Endothelial cell of umbilical vein (primary cell): ENCODE data around the gene ADAMTSL2. TPM values are rescaled to one million over a fixed set of nuclear protein-coding genes. Genes with fewer than 3 reads are reported as not detected.

Experiments used
- BruUV-seq: library from RNA; stranded (reverse); fragments of 400-500 nt; replicated peaks from 2 replicates; lab custom pipeline; 2021; lab: Mats Ljungman, UMichigan
- CTCF ChIA-PET: fragments of 300-600, 350-600 bp; sonication (Branson Sonifier 250); formaldehyde crosslinking; loops from one replicate; lab custom pipeline; 2021; ENCODE audit warnings: antibody characterized with exemption, inconsistent platforms; lab: Charles Lee
- POLR2A ChIA-PET: fragments of 300-600, 350-600 bp; sonication (Branson Sonifier 250); formaldehyde crosslinking; loops from one replicate; lab custom pipeline; 2021; ENCODE audit warnings: antibody characterized with exemption, inconsistent platforms; lab: Charles Lee
- DNase-seq: peaks from one replicate; pipeline ENCODE4 v3.0.0-alpha.2; 2011; ENCODE audit warnings: low read depth, low spot score
- FAIRE-seq: peaks from 2 replicates; lab custom pipeline; 2011; peaks lifted over from hg19 to GRCh38; lab: Jason Lieb, UNC
- H2AFZ ChIP-seq: 2 replicates; pipeline ENCODE4 v1.6.0; 2012; ENCODE audit warnings: low read depth, low read length, control low read depth, inconsistent platforms
- H3K27ac ChIP-seq: 2 replicates; pipeline ENCODE4 v1.5.1; 2011; ENCODE audit warnings: low read depth, mild to moderate bottlenecking, control low read depth, low read length, moderate library complexity; ENCODE audit not compliant: insufficient read depth
- H3K27me3 ChIP-seq, 2 experiments: 2 replicates each; pipeline versions ENCODE4 v1.6.0 to v1.6.1; 2011; ENCODE audit warnings: low read length in 2 of 2, mixed read lengths in 1 of 2; ENCODE audit not compliant: control insufficient read depth in 2 of 2, insufficient read depth in 2 of 2
- H3K36me3 ChIP-seq, 2 experiments: 2 replicates in 1 of 2; 3 replicates in 1 of 2; pipeline ENCODE4 v1.5.1; 2011; ENCODE audit warnings: low read length in 2 of 2, mild to moderate bottlenecking in 1 of 2, moderate library complexity in 1 of 2; ENCODE audit not compliant: control insufficient read depth in 2 of 2, insufficient read depth in 2 of 2; ENCODE audit errors: extremely low read depth in 1 of 2
- H3K4me1 ChIP-seq: 3 replicates; pipeline ENCODE4 v1.5.1; 2011; ENCODE audit warnings: mild to moderate bottlenecking, low read length; ENCODE audit not compliant: control insufficient read depth, insufficient read depth; ENCODE audit errors: extremely low read depth
- H3K4me2 ChIP-seq: 2 replicates; pipeline ENCODE4 v1.6.1; 2011; ENCODE audit warnings: low read length, control low read depth, mixed read lengths; ENCODE audit not compliant: insufficient read depth
- H3K4me3 ChIP-seq, 3 experiments: fragments of 200-600 bp in 1 of 3; sonication (generic), shearing (Covaris generic) in 1 of 3; replicated peaks in 1 of 3; 2 replicates each; pipeline ENCODE4 v1.5.1; 2011 to 2016; ENCODE audit warnings: control low read depth in 3 of 3, low read length in 3 of 3, mild to moderate bottlenecking in 2 of 3, inconsistent platforms in 1 of 3, low read depth in 1 of 3, moderate library complexity in 1 of 3; ENCODE audit not compliant: insufficient read depth in 1 of 3
- H3K79me2 ChIP-seq: 2 replicates; pipeline ENCODE4 v1.6.0; 2012; ENCODE audit warnings: low read length, inconsistent platforms; ENCODE audit not compliant: control insufficient read depth, insufficient read depth
- H3K9ac ChIP-seq: replicated peaks from 2 replicates; pipeline ENCODE3; 2011; ENCODE audit warnings: low read length, control low read depth; ENCODE audit not compliant: insufficient read depth; ENCODE audit errors: extremely low read depth
- H3K9me1 ChIP-seq: replicated peaks from 3 replicates; pipeline ENCODE4 v1.6.0; 2011; ENCODE audit warnings: mild to moderate bottlenecking, low read length; ENCODE audit not compliant: control insufficient read depth, insufficient read depth; ENCODE audit errors: extremely low read depth
- H3K9me3 ChIP-seq: replicated peaks from 2 replicates; pipeline ENCODE4 v1.5.1; 2012; ENCODE audit warnings: low read length, inconsistent platforms; ENCODE audit not compliant: control insufficient read depth, insufficient read depth
- H4K20me1 ChIP-seq: replicated peaks from 2 replicates; pipeline ENCODE3; 2011; ENCODE audit warnings: mild to moderate bottlenecking, low read length; ENCODE audit not compliant: control insufficient read depth, insufficient read depth; ENCODE audit errors: extremely low read depth
- CTCF ChIP-seq, 2 donors: IDR thresholded peaks; 1 replicate in 1 of 2; 2 replicates in 1 of 2; pipeline ENCODE4 v1.5.1; 2011; ENCODE audit warnings: low read length in 2 of 2, mild to moderate bottlenecking in 2 of 2, moderate library complexity in 2 of 2, control low read depth in 1 of 2, inconsistent platforms in 1 of 2, low read depth in 1 of 2; ENCODE audit not compliant: insufficient read depth in 1 of 2; ENCODE audit errors: extremely low read depth in 1 of 2
- EZH2 ChIP-seq: IDR thresholded peaks from 2 replicates; pipeline ENCODE4 v1.6.1; 2012; ENCODE audit warnings: borderline replicate concordance, low read depth, mild to moderate bottlenecking, moderate library complexity, low read length, inconsistent platforms; ENCODE audit not compliant: severe bottlenecking
- FOS ChIP-seq: IDR thresholded peaks from 2 replicates; pipeline ENCODE4 v1.6.1; 2011; ENCODE audit warnings: mild to moderate bottlenecking, low read length, moderate library complexity, borderline replicate concordance; ENCODE audit not compliant: insufficient read depth
- GATA2 ChIP-seq: IDR thresholded peaks from 2 replicates; pipeline ENCODE4 v1.7.0; 2011; ENCODE audit warnings: low read depth, mild to moderate bottlenecking, moderate library complexity, mixed read lengths, low read length; ENCODE audit not compliant: insufficient read length, insufficient read depth
- JUN ChIP-seq: IDR thresholded peaks from 2 replicates; pipeline ENCODE4 v1.6.1; 2011; ENCODE audit warnings: borderline replicate concordance, low read depth; ENCODE audit not compliant: insufficient read length, insufficient read depth
- MAX ChIP-seq: IDR thresholded peaks from 2 replicates; pipeline ENCODE4 v1.6.1; 2011; ENCODE audit not compliant: insufficient read depth, insufficient read length
- MYC ChIP-seq: IDR thresholded peaks from one replicate; pipeline ENCODE4 v1.6.1; 2011; ENCODE audit warnings: mild to moderate bottlenecking, low read depth, low read length
- POLR2A ChIP-seq: IDR thresholded peaks from 2 replicates; pipeline ENCODE4 v1.6.1; 2012; ENCODE audit warnings: low read depth, mild to moderate bottlenecking, control low read depth, low read length
- POLR2AphosphoS5 ChIP-seq: IDR thresholded peaks from 2 replicates; pipeline ENCODE4 v1.6.1; 2012; ENCODE audit warnings: low read depth, mild to moderate bottlenecking, control low read depth, low read length, moderate library complexity; ENCODE audit not compliant: insufficient read depth
- dilution Hi-C: fragments of 300-500 bp; cut with MboI; formaldehyde crosslinking; loops from one replicate; pipeline ENCODE4 v1.15.0; 2019; ENCODE audit warnings: low sequenced_read_pairs; ENCODE audit not compliant: extremely low pct_ligation_motif_present
- intact Hi-C: fragments of 100-400 bp; cut with micrococcal nuclease; formaldehyde crosslinking; loops from one replicate; pipeline ENCODE4 v1.10.0; 2022
- polyA plus RNA-seq, 4 experiments: library from polyadenylated mRNA; depleted of rRNA in 3 of 4; stranded (reverse) in 3 of 4; unstranded in 1 of 4; fragments of >200 nt; gene quantifications; 2 replicates each; pipeline versions ENCODE4 v1.2.1 to v1.2.3, GENCODE V29; 2011 to 2012; ENCODE audit warnings: missing spikeins in 1 of 4
- total RNA-seq: library from RNA; stranded (reverse); gene quantifications from 2 replicates; pipeline ENCODE4 v1.2.3, GENCODE V29; 2021

ADAMTSL2 gene
- total and polyA plus RNA-seq, 2 donors (not counting 3 experiments of a cell fraction or from before 2014, with no cell fraction given), result not detected

- Histone ChIP-seq H3K4me1 (peaks cover 2% of the 10 kb centered on the region), H3K9me1 (no peaks in the 10 kb centered on the region), H3K27me3 (no peaks in the 10 kb centered on the region), H2AFZ (no peak overlapping the region), H3K9me3 (no peaks in the 10 kb centered on the region), H3K36me3 (no peaks in the 10 kb centered on the region), H3K27ac (no peak overlapping the region), H3K9ac (no peak overlapping the region), H3K79me2 (no peaks in the 10 kb centered on the region), H3K4me3 (no peak overlapping the region), H3K4me2 (no peak overlapping the region), H4K20me1 (no peaks in the 10 kb centered on the region)
- dilution Hi-C loops (no loop called here), intact Hi-C loops (no loop called here)
- BruUV-seq, result no TSS peak
- no peak for DNase-seq
- FAIRE-seq, result no peak
- POLR2A ChIA-PET, result no interaction called here
- TF ChIP-seq CTCF (IDR thresholded peaks at IDR 0.05; ENCODE audit: extremely low read depth in 1 of 2, insufficient read depth in 1 of 2, low read depth in 1 of 2, low read length in 2 of 2) (no peak), JUN (no peak), FOS (no peak), GATA2 (no peak), MYC (no peak), EZH2 (no peak), MAX (no peak), POLR2AphosphoS5 (no peak), POLR2A (no peak)
- CTCF ChIA-PET, result no interaction called here
Observed at GRCh38 chr9:133578524-133579441, 44.3 kb downstream of the ADAMTSL2 start.
